ENCODE data around the gene HPD.
"Not testable (repeated sequence)": the region's sequence is repeated elsewhere in the genome, so short reads cannot be mapped to it uniquely, and the experiment has no call there.

The HPD gene

GRCh38 chr12:121791671-121792551, 66.7 kb downstream of the HPD start:
- Histone ChIP-seq H3K36me3 (ENCODE audit: insufficient read depth, low read length) (peaks cover 26% of the 10 kb centered on the region), H3K9ac (ENCODE audit: low read depth, low read length) (peak overlapping the region; percentile 73; the same call in 1 of the 2 replicates), H3K79me2 (ENCODE audit: insufficient read depth, low read length) (peaks cover 58% of the 10 kb centered on the region), H3K27ac (ENCODE audit: low read length) (no peak overlapping the region), H3K9me3 (ENCODE audit: insufficient read depth, low read length, severe bottlenecking) (no peaks in the 10 kb centered on the region), H4K20me1 (ENCODE audit: insufficient read depth, low read length) (peaks cover 23% of the 10 kb centered on the region), H3K4me1 (ENCODE audit: insufficient read depth, low read length) (peaks cover 79% of the 10 kb centered on the region), H3K27me3 (ENCODE audit: insufficient read depth, low read length, poor library complexity) (no peaks in the 10 kb centered on the region), H3K4me3 (ENCODE audit: low read depth in 1 of 2, low read length in 2 of 2) (no peak overlapping the region; a peak in 1 of 4 replicates), H2AFZ (ENCODE audit: low read depth, low read length) (no peak overlapping the region), H3K4me2 (ENCODE audit: insufficient read depth, low read length) (peak overlapping the region; percentile 99)
- ATAC-seq (ENCODE audit: insufficient read depth, low read depth) (no peak), DNase-seq (no peak)
- TF ChIP-seq EZH2 (IDR thresholded peaks at IDR 0.05; ENCODE audit: borderline replicate concordance, low read depth, low read length, severe bottlenecking), result no peak
- peak; percentile 3 for TF ChIP-seq CTCF (IDR thresholded peaks at IDR 0.05; ENCODE audit: borderline replicate concordance, extremely low read depth, low read length, poor library complexity, severe bottlenecking)

GRCh38 chr12:121790785-121791184, 67.9 kb downstream of the HPD start:
- peaks cover 17% of the 10 kb centered on the region for H4K20me1 ChIP-seq (ENCODE audit: insufficient read depth, low read length)
- ATAC-seq (ENCODE audit: insufficient read depth, low read depth); H2AFZ ChIP-seq (ENCODE audit: low read depth, low read length); H3K4me3 ChIP-seq (ENCODE audit: low read depth in 1 of 2, low read length in 2 of 2); H3K27me3 ChIP-seq (ENCODE audit: insufficient read depth, low read length, poor library complexity); DNase-seq; H3K9me3 ChIP-seq (ENCODE audit: insufficient read depth, low read length, severe bottlenecking): not testable (repeated sequence)
- H3K27ac ChIP-seq (ENCODE audit: low read length), result peak overlapping the region; percentile 93
- H3K36me3 ChIP-seq (ENCODE audit: insufficient read depth, low read length), result peaks cover 22% of the 10 kb centered on the region; the same call in 1 of the 2 replicates
- H3K4me2 ChIP-seq (ENCODE audit: insufficient read depth, low read length), result peak overlapping the region; percentile 54
- H3K79me2 ChIP-seq (ENCODE audit: insufficient read depth, low read length), result peaks cover 58% of the 10 kb centered on the region
- H3K9ac ChIP-seq (ENCODE audit: low read depth, low read length), result peak overlapping the region; percentile 54
- peaks cover 71% of the 10 kb centered on the region for H3K4me1 ChIP-seq (ENCODE audit: insufficient read depth, low read length)

DNA sequence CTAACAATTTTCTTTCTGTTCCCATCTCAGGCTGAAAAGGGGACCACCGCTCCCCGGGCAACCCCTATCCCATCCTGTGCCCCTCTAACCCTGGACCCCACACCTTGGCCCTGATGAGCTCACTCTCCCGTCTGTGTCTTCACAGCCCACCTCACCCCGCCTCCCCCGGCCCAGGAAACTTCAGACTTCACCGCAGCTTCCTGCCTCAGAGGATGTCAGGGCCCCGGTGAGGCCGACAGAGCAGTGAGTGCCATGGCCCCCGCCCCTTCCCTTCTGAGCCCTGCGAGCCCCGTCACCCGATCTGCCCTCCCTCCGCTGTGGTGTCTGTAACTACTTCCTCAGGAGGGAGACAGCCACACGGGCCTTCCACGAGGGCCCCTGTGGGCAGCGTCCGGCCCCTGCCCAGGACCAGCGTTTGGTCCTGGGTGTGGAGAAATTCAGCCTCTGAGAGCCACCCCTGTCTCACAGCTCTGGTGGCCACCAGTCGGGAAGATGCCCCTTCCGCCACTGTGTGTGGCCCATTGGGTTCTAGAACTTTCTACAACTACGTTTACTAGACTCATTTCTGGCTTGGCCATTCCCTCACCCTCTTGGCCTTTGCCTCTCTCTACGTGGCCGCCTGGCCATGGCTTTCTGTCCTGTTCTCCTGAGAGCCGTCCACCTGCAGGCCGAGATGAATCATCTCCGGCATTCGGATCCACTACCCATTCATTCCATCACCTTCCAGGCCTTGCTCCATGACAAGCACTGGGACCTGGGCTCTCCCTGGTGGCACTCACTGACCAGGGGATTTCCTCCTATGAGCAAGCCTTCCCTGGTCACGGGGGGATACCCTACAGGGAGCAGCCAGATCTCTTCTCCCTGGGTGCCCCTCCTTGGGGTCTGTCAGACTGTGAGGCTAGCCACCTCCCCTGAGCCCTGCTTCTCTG, 68.6 kb downstream of the HPD start:
- peak overlapping the region; percentile 66 for H2AFZ ChIP-seq (ENCODE audit: low read depth, low read length)
- no peak for TF ChIP-seq EZH2 (IDR thresholded peaks at IDR 0.05; ENCODE audit: borderline replicate concordance, low read depth, low read length, severe bottlenecking)
- no peak for TF ChIP-seq CTCF (IDR thresholded peaks at IDR 0.05; ENCODE audit: borderline replicate concordance, extremely low read depth, low read length, poor library complexity, severe bottlenecking)
- peaks cover 11% of the 10 kb centered on the region for H4K20me1 ChIP-seq (ENCODE audit: insufficient read depth, low read length)
- DNase-seq (peak; percentile 98), ATAC-seq (ENCODE audit: insufficient read depth, low read depth) (peak; percentile 80)
- H3K79me2 ChIP-seq (ENCODE audit: insufficient read depth, low read length), result peaks cover 56% of the 10 kb centered on the region
- H3K9ac ChIP-seq (ENCODE audit: low read depth, low read length), result peak overlapping the region; percentile 54
- H3K4me3 ChIP-seq (ENCODE audit: low read depth in 1 of 2, low read length in 2 of 2), result peak overlapping the region in 1 of 2 experiments; percentile 28; a peak in 1 of 4 replicates
- H3K9me3 ChIP-seq (ENCODE audit: insufficient read depth, low read length, severe bottlenecking), result no peaks in the 10 kb centered on the region
- H3K27ac ChIP-seq (ENCODE audit: low read length), result peak overlapping the region; percentile 93
- peaks cover 64% of the 10 kb centered on the region for H3K4me1 ChIP-seq (ENCODE audit: insufficient read depth, low read length)
- H3K36me3 ChIP-seq (ENCODE audit: insufficient read depth, low read length), result peaks cover 21% of the 10 kb centered on the region; the same call in 1 of the 2 replicates
- no peaks in the 10 kb centered on the region for H3K27me3 ChIP-seq (ENCODE audit: insufficient read depth, low read length, poor library complexity)
- peak overlapping the region; percentile 59 for H3K4me2 ChIP-seq (ENCODE audit: insufficient read depth, low read length)
